SU-DHL-6 (cell line): ENCODE measurements around the gene HTR4.

ENCODE experiments used
- CTCF ChIP-seq: fragments of 200-600 bp; sonication (generic); IDR thresholded peaks from one replicate; pipeline ENCODE4 v1.5.1; 2017; ENCODE audit warnings: antibody characterized with exemption, mild to moderate bottlenecking, low read length, moderate library complexity; ENCODE audit not compliant: insufficient read depth, poor library complexity, severe bottlenecking
- EZH2phosphoT487 ChIP-seq: fragments of 200-600 bp; sonication (generic), shearing (Covaris generic); conservative IDR thresholded peaks from 2 replicates; pipeline ENCODE4 v1.6.1; 2018; ENCODE audit warnings: mild to moderate bottlenecking, antibody characterized with exemption, low read length, moderate library complexity, mixed read lengths

DNA sequence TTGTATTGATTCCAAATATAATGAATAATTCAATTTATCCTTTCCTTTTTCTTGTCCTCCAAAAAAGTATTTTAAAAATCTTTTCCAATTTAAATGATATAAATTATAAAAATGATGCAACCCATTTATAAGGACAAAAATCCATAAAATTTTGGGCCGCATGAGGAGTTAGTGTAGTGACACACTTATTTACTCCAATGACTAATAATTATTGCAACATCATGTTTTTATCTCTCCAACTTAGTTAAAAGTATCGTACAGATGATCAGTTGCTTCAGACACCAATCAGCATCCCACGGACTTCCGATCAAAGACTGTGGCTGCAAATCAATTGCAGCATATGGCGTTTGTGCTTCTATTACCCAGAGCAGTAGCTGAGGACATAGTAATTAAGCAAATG is 58.6 kb downstream of the HTR4 start:
- no peak for TF ChIP-seq CTCF
- TF ChIP-seq EZH2phosphoT487 = no peak
